Measurements from ENCODE around the gene MRE11. TPM values are rescaled to one million over a fixed set of nuclear protein-coding genes. Genes with fewer than 3 reads are reported as not detected.
"Not testable (repeated sequence)": the region's sequence is repeated elsewhere in the genome, so short reads cannot be mapped to it uniquely, and the experiment has no call there.

Gene MRE11
- polyA plus RNA-seq, 3 donors, result 20.8 to 30.5 (median 30.2) TPM

DNA sequence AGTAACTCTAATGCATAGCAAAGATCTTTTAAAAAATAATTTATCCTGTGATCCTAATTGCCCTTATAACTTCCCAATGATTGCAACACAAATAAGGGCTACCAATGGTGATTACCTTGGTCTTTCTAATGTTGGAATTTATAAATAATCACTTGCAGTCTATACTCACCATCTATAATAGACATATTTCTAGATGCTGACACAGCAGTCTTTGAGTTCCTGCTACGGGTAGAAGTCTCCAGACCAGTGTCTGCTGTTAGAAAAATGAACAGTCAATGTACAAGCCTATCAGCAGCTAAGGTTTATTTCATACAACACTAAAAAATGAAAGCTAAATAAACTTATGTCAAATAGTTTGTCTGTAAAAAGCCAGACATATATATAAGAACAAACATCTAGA, 48.0 kb downstream of the MRE11 start:
- DNase-seq, result no peak

DNA sequence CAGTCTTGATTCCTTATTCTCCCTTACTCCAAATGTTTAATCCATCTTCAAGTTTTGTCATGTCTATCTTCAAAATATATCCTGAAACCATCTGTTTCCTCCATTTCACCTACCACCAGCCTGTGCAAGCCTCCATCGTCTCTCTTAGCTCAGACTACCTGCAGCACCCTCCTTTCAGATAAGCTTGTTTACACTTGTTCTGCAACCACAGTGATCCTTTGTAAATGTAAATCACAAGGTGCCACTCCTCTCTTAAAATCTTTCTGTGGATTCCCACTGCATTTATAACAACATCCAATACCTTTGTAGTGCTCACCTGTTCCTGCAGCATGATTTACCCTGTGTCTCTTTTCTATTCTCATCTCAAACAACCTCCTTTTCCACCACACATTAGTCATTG, 60.6 kb downstream of the MRE11 start:
- no peak for DNase-seq

- DNase-seq, result no peak
These were observed 69.0 kb downstream of the MRE11 start for GRCh38 chr11:94424662-94425061.

- no peak for DNase-seq
These were observed 69.6 kb downstream of the MRE11 start for GRCh38 chr11:94424011-94424410.

- DNase-seq, result peak; percentile 69
These were observed 70.1 kb downstream of the MRE11 start for GRCh38 chr11:94423507-94423906.

DNA sequence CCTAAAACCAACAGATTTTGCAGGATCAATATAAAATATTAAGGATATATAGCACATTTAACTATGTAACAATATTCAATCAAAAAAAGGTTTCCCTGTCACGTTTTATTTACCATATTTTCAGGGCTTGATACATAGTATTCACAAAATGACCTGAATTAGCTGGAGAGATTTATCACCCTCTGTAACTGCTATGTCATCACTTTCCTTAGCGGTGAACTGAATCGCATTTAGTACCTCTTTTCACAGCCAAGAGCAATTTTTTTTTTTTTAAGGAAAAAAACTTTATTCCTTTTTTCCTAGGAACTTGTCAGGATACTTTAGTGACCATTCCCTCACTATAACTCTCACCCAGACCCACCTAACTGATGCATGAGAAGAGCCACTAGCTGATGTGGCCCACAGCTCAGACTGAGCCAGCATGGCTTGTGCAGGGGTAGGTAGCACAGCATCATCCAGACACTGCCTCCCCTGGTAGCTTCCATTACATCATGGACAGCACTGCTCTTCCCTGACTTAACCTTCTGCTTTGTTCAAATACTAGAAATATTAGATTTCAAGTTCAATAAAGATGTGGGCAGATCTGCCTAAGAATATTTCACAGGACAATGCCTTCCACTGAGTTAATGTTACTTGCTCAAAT, 75.4 kb downstream of the MRE11 start:
- no peak for DNase-seq

DNA sequence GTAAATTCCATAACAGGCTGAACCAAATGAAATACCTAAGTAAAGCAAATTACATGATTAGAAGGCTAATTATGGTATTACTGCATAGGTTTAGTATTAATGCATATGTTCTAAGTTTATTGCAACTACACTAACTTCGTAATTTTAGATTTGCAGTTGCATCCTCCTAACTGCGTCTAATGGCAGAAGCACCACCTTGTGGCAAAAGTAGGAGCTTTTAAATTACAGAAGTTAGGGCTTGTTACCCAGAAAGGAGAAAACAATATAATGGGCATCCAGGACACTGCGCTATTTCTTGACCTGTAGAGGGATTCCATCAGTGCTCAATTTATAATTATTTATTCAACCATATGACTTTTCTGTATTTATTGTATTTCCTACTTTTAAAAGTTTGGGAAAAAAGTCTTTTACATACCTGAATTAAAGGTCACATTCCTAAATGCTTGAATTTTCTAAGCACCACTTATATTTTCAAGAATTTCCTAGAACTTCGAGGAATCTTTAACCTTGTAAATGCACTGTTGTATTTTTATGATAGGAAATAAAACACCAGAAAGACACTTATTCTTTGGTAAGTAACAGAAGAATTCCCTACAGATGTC, 76.2 kb downstream of the MRE11 start:
- DNase-seq, result no peak

DNA sequence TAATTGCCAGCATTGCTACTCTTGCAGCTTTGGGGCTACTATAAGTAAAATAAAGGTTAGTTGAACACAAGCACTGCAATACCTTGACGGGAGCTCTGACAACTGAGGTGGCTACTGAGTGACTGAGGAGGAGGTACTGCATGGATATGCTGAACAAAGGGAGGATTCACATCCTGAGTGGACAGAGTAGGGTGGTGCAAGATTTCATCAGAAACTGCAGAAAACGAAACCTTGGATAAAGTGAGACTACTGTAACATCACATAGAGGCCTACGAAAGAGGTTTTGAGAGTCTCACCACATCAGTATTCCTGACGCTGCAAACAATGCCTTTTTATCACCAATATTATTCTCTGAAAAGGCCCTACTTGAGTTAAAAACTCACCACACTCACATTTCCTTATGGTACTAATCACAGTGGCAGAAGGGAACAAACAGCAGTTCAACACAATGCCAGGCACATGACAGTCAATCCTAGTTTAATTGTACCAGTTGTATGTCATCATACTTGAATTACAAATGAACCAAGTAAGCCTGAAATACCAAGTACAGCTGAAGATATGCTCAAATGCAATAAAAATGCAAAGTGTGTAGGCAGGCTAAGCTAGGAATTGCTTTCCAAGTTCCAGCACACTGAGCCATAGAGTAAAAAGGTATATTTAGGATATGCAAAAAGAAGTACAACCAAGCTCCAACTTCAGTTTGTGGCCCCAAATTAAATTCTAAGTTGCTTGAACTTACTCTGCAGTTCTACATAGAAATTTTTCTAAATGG, 88.4 kb downstream of the MRE11 start:
- no peak for DNase-seq

DNA sequence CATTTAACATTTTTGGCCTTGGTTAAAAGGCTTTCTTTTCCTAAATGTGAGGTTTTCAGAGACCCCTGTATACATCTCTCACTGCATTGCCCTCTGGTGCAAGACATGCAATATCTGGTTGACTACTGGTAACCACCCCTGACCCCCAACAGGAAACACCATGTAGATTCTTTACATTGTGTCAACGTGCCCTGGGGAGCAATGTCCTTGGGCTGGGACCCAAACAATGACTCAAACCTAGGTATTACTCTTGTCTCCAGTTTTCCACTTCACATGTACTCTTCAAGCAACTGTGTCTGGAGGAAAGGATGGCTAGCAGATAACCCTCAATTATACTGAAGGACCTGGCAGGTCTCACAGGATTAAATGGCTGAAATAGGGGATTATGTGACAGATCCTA, 91.3 kb downstream of the MRE11 start:
- no peak for DNase-seq

GRCh38 chr11:94401773-94402265, 91.8 kb downstream of the MRE11 start:
- no peak for DNase-seq

DNA sequence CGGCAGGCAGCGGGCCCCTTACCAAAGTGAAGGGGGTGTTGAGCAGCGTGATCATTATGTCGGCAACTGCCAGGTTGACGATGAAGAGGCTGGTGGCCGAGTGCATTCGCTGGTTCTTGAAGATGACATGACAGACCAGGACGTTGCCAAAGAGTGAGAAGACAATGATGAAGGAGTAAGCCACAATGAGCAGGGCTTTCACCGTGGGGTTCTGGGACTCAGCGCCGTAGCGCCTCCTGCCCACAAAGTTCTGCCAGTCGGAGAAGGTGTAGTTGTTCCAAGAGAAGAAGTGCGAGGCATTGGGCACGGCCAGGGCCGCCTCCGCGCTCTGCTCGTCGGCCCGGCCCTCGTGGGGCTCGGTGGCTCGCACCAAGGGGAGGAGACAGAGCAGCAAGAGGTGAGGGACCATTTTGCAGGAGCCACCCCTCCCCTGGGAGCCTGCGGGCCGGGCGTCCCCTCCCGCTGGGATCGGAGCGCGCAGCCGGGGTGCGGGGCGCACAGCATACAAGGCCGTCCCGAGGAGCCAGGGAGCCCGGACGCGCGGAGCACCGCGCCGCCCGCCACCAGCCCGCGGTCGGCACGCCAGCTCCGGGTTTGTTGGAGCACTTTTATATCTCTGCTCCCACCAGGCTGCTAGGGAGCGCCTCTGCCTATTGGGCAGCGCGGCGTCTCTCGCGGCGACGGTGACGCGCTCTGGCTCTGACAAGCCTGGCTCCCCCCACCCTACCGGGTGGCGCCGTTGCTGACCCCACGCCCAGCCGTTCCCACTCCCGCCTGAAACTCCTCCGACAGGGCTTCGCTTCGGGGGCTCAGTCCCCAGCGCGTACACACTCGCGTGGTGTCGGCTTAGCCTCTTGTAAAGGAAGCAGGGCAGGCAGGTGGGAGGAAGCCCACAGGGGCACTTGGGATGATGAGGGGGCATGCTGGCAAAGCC, 92.5 kb downstream of the MRE11 start, which contains the start of gene GPR83:
GPR83 (minus strand) TSS at position 581 of the 934 bp plus-strand sequence; CDS start at position 409, 172 bp downstream.
- DNase-seq, result peak; percentile 49

DNA sequence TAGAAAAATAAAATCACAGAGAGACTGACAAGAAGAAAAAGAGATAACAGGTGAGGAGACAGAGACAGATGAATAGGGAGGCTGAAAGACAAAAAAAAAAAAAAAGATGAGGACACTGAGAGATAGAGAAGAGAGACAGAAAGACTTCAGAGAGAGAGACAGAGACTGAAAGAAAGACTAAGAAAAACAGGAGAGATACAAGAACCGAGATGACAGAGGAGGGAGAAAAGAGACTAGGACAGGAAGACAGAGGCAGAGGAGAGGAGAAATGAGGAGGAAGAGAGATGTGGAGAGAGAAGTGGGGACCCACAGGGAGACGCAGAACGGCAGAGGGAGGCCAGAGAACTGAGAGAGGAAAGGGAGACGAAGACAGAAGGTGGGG, 93.2 kb downstream of the MRE11 start:
- no peak for DNase-seq

- peak; percentile 21 for DNase-seq
These were observed 93.6 kb downstream of the MRE11 start for GRCh38 chr11:94400050-94400449.

GRCh38 chr11:94398101-94398500, 95.5 kb downstream of the MRE11 start:
- no peak for DNase-seq

DNA sequence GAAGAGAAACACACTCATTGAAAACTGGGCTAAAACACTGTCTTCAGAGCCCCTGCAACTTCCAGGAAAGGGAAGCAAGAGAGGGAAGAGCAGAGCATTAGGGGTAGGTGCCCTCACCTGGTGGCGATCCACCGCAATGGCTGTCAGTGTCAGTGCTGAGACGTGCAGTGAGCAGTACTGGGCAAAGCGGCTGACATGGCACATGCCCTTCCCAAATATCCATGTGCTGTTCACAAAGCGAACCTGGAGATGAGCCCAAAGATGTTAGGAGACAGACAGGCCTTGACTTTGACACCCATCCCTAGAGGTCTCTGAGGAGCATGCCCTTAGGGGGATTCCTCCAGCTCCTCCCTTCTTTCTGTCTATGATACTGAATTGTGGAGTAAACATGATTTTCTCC, 97.4 kb downstream of the MRE11 start:
- DNase-seq, result no peak

DNA sequence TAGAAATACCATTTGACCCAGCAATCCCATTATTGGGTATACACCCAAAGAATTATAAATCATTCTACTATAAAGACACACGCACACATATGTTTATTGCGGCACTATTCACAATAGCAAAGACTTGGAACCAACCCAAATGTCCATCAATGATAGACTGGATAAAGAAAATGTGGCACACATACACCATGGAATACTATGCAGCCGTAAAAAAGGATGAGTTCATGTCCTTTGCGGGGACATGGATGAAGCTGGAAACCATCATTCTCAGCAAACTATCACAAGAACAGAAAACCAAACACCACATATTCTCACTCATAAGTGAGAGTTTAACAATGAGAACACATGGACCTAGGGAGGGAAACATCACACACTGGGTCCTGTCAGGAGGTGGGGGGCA, 101.7 kb downstream of the MRE11 start:
- not testable (repeated sequence) for DNase-seq

GRCh38 chr11:94379613-94380012, 114.0 kb downstream of the MRE11 start:
- DNase-seq, result no peak

- DNase-seq, result no peak
These were observed 116.8 kb downstream of the MRE11 start for GRCh38 chr11:94376841-94377240.

DNA sequence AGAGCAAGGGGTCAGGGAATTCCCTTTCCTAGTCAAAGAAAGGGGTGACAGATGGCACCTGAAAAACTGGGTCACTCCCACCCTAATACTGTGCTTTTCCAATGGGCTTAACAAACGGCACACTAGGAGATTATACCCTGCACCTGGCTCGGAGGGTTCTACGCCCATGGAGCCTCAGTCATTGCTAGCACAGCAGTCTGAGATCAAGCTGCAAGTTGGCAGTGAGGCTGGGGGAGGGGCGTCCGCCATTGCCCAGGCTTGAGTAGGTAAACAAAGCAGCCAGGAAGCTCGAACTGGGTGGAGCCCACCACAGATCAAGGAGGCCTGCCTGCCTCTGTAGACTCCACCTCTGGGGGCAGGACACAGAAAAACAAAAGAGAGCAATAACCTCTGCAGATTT, 123.1 kb downstream of the MRE11 start:
- not testable (repeated sequence) for DNase-seq
